Vagina (tissue), 2 donors: ENCODE results near the gene CLDN19.

Source experiments
- POLR2A ChIP-seq, 2 donors: fragments of 450-650 bp; IDR thresholded peaks; one replicate each; pipeline ENCODE4 v1.6.1; 2017; ENCODE audit warnings: antibody characterized with exemption in 2 of 2, mild to moderate bottlenecking in 2 of 2, moderate library complexity in 2 of 2
- POLR2AphosphoS5 ChIP-seq, 2 donors: sonication (generic); formaldehyde crosslinking; IDR thresholded peaks; one replicate each; pipeline ENCODE4 v1.9.0; 2017; ENCODE audit warnings: antibody characterized with exemption in 2 of 2, mild to moderate bottlenecking in 2 of 2, low read depth in 1 of 2; ENCODE audit not compliant: insufficient read depth in 1 of 2
- TF ChIP-seq, protein P1 (sequence below), 3 experiments: fragments of 450-650 bp in 2 of 3; fragments of 200-600 bp in 1 of 3; sonication (generic) in 1 of 3; IDR thresholded peaks; one replicate each; pipeline ENCODE4 v1.5.1; 2017 to 2019; ENCODE audit warnings: antibody characterized with exemption in 3 of 3, mild to moderate bottlenecking in 2 of 3, moderate library complexity in 2 of 3

DNA sequence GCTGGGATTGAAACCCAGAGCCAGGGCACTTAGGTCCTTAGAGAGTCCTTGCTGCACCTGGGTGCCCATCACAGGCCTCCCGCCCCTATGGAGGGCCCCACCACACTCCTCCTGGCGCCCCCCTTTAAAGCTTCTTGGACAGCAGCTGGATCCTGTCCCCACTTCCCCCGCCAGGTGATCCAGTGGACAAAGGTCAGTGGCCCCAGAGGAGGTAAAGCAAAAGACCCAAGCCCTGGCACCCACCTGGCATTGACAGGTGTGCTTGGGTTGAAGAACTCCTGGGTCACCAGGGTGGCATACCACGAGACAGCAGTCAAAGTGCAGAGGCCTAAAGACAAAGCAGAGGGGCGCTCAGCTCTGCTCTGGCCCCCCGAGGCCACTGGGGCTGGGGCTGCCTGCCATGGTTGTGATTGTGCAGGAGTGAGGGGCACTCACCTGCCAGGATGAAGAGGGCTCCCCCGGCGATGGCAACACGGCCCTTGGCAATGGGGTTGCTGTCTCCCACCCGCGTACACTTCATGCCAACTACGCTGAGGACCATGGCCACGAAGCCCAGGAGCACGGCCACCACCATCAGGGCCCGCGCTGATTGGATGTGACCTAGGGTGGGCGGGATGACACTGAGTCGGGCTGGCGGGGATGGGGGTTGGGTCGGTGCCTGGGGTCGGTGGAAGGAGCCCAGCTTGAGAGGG, 1.9 kb downstream of the CLDN19 start:
- TF ChIP-seq, protein P1, sequence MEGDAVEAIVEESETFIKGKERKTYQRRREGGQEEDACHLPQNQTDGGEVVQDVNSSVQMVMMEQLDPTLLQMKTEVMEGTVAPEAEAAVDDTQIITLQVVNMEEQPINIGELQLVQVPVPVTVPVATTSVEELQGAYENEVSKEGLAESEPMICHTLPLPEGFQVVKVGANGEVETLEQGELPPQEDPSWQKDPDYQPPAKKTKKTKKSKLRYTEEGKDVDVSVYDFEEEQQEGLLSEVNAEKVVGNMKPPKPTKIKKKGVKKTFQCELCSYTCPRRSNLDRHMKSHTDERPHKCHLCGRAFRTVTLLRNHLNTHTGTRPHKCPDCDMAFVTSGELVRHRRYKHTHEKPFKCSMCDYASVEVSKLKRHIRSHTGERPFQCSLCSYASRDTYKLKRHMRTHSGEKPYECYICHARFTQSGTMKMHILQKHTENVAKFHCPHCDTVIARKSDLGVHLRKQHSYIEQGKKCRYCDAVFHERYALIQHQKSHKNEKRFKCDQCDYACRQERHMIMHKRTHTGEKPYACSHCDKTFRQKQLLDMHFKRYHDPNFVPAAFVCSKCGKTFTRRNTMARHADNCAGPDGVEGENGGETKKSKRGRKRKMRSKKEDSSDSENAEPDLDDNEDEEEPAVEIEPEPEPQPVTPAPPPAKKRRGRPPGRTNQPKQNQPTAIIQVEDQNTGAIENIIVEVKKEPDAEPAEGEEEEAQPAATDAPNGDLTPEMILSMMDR (IDR thresholded peaks at IDR 0.05) = no peak
- TF ChIP-seq POLR2A (IDR thresholded peaks at IDR 0.05) (no peak), POLR2AphosphoS5 (IDR thresholded peaks at IDR 0.05; ENCODE audit: insufficient read depth in 1 of 2, low read depth in 1 of 2) (no peak)
